SU-DHL-6 (cell line): ENCODE data around the gene NELL1.

Source experiments
- H2AFZ ChIP-seq: fragments of 200-600 bp; sonication (generic); 2 replicates; pipeline ENCODE4 v1.6.1; 2014; ENCODE audit warnings: low read depth, mild to moderate bottlenecking, moderate library complexity, mixed read lengths, antibody characterized with exemption, low read length; ENCODE audit not compliant: severe bottlenecking
- H3F3A ChIP-seq: fragments of 200-600 bp; shearing (Covaris generic); 2 replicates; pipeline ENCODE4 v1.6.0; 2016; ENCODE audit warnings: antibody characterized with exemption, mild to moderate bottlenecking; ENCODE audit not compliant: insufficient read depth
- H3K27ac ChIP-seq: fragments of 200-600 bp; sonication (generic); 2 replicates; pipeline ENCODE4 v1.5.1; 2016; ENCODE audit warnings: low read depth, mild to moderate bottlenecking, low read length, moderate library complexity, mixed read lengths
- H3K27me3 ChIP-seq: fragments of 200-600 bp; sonication (generic), shearing (Covaris generic); 2 replicates; pipeline ENCODE4 v1.6.0; 2014; ENCODE audit warnings: mild to moderate bottlenecking, low read length
- H3K36me3 ChIP-seq: fragments of 200-600 bp; sonication (generic); 2 replicates; pipeline ENCODE4 v1.6.1; 2014; ENCODE audit warnings: mild to moderate bottlenecking, low read length, mixed read lengths
- H3K4me2 ChIP-seq: fragments of 300-600, 200-600 bp; shearing (Covaris generic), sonication (generic); 2 replicates; pipeline ENCODE4 v1.6.0; 2014; ENCODE audit warnings: low read length, low read depth, mild to moderate bottlenecking; ENCODE audit not compliant: poor library complexity, severe bottlenecking
- H3K4me3 ChIP-seq: fragments of 200-600 bp; sonication (generic); 2 replicates; pipeline ENCODE4 v1.5.1; 2014; ENCODE audit warnings: antibody characterized with exemption, low read length, mild to moderate bottlenecking, mixed read lengths; ENCODE audit not compliant: insufficient read depth, poor library complexity, severe bottlenecking
- H3K79me2 ChIP-seq: fragments of 200-600 bp; sonication (generic); 2 replicates; pipeline ENCODE4 v1.6.1; 2014; ENCODE audit warnings: mild to moderate bottlenecking, low read length, moderate library complexity; ENCODE audit not compliant: insufficient read depth
- H3K9ac ChIP-seq: fragments of 200-600 bp; sonication (generic); 2 replicates; pipeline ENCODE4 v1.7.0; 2014; ENCODE audit warnings: mild to moderate bottlenecking, low read length
- H3K9me2 ChIP-seq: fragments of 200-600 bp; sonication (generic); replicated peaks from 2 replicates; pipeline ENCODE4 v1.6.1; 2014; ENCODE audit warnings: low read length; ENCODE audit not compliant: insufficient read depth
- H3K9me3 ChIP-seq: fragments of 200-600 bp; sonication (generic); 2 replicates; pipeline ENCODE4 v1.6.1; 2014; ENCODE audit warnings: low read length, mixed read lengths; ENCODE audit not compliant: insufficient read depth
- H4K20me1 ChIP-seq: fragments of 200-600 bp; sonication (generic); 2 replicates; pipeline ENCODE4 v1.6.1; 2014; ENCODE audit warnings: low read depth, mild to moderate bottlenecking, antibody characterized with exemption, low read length, moderate library complexity, mixed read lengths
- EZH2phosphoT487 ChIP-seq: fragments of 200-600 bp; sonication (generic), shearing (Covaris generic); conservative IDR thresholded peaks from 2 replicates; pipeline ENCODE4 v1.6.1; 2018; ENCODE audit warnings: mild to moderate bottlenecking, antibody characterized with exemption, low read length, moderate library complexity, mixed read lengths
- TF ChIP-seq, protein P1 (sequence below): fragments of 200-600 bp; sonication (generic); IDR thresholded peaks from one replicate; pipeline ENCODE4 v1.5.1; 2017; ENCODE audit warnings: antibody characterized with exemption, mild to moderate bottlenecking, low read length, moderate library complexity; ENCODE audit not compliant: insufficient read depth, poor library complexity, severe bottlenecking

NELL1 gene

GRCh38 chr11:20912065-20912821 lies 242.9 kb downstream of the NELL1 start:
- H3K4me2 ChIP-seq, result no peak overlapping the region
- no peak overlapping the region for H3K4me3 ChIP-seq
- no peak overlapping the region for H3K9ac ChIP-seq
- no peaks in the 10 kb centered on the region for H3K9me2 ChIP-seq
- H3K9me3 ChIP-seq, result no peaks in the 10 kb centered on the region
- H3K79me2 ChIP-seq, result no peaks in the 10 kb centered on the region
- H3K27ac ChIP-seq, result no peak overlapping the region
- no peaks in the 10 kb centered on the region for H3K27me3 ChIP-seq
- no peak for TF ChIP-seq EZH2phosphoT487
- TF ChIP-seq, protein P1, sequence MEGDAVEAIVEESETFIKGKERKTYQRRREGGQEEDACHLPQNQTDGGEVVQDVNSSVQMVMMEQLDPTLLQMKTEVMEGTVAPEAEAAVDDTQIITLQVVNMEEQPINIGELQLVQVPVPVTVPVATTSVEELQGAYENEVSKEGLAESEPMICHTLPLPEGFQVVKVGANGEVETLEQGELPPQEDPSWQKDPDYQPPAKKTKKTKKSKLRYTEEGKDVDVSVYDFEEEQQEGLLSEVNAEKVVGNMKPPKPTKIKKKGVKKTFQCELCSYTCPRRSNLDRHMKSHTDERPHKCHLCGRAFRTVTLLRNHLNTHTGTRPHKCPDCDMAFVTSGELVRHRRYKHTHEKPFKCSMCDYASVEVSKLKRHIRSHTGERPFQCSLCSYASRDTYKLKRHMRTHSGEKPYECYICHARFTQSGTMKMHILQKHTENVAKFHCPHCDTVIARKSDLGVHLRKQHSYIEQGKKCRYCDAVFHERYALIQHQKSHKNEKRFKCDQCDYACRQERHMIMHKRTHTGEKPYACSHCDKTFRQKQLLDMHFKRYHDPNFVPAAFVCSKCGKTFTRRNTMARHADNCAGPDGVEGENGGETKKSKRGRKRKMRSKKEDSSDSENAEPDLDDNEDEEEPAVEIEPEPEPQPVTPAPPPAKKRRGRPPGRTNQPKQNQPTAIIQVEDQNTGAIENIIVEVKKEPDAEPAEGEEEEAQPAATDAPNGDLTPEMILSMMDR, result no peak
- H2AFZ ChIP-seq, result no peak overlapping the region
- no peaks in the 10 kb centered on the region for H3F3A ChIP-seq
- no peaks in the 10 kb centered on the region for H4K20me1 ChIP-seq
- H3K36me3 ChIP-seq, result no peaks in the 10 kb centered on the region

- Histone ChIP-seq H3K27ac (no peak overlapping the region), H2AFZ (no peak overlapping the region), H3K4me3 (no peak overlapping the region), H3K9me3 (no peaks in the 10 kb centered on the region), H3K9ac (no peak overlapping the region), H3K4me2 (no peak overlapping the region), H3F3A (no peaks in the 10 kb centered on the region), H4K20me1 (no peaks in the 10 kb centered on the region), H3K27me3 (no peaks in the 10 kb centered on the region), H3K9me2 (no peaks in the 10 kb centered on the region), H3K79me2 (no peaks in the 10 kb centered on the region), H3K36me3 (no peaks in the 10 kb centered on the region)
- TF ChIP-seq EZH2phosphoT487, result no peak
- TF ChIP-seq, protein P1, result no peak
These were observed 243.6 kb downstream of the NELL1 start for GRCh38 chr11:20912922-20913512.

DNA sequence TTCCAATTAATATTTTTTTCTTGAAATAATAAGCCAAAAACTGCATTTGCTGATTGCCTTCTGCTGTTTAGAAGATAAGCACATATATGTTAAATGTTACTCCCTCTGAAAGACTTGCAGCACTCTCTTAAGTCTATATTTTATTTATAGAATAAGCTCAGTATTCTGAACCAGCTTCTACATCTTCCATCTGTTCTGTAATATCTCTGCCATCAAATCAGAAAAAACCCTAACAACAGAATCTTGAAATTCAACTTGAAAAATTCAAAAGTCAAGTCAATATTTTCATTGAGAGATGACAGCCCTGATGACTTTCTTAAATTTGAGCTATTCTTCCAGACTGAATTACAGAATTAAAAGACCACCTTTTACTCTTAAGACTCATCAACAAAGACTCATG lies 247.9 kb downstream of the NELL1 start:
- Histone ChIP-seq H4K20me1 (no peaks in the 10 kb centered on the region), H3K27ac (no peak overlapping the region), H3K9ac (no peak overlapping the region), H3K9me3 (no peaks in the 10 kb centered on the region), H3K4me2 (no peak overlapping the region), H3K4me3 (no peak overlapping the region), H3K36me3 (no peaks in the 10 kb centered on the region), H3K79me2 (no peaks in the 10 kb centered on the region), H3F3A (no peaks in the 10 kb centered on the region), H2AFZ (no peak overlapping the region), H3K9me2 (no peaks in the 10 kb centered on the region), H3K27me3 (no peaks in the 10 kb centered on the region)
- TF ChIP-seq, protein P1, result no peak
- TF ChIP-seq EZH2phosphoT487, result no peak
